Transverse colon (tissue), 1 donor: Measurements from ENCODE around the gene COL6A2.

Source experiments
- EP300 ChIP-seq: sonication (generic); formaldehyde crosslinking; IDR thresholded peaks from one replicate; pipeline ENCODE4 v1.6.1; 2017; ENCODE audit warnings: antibody characterized with exemption, low read depth
- POLR2A ChIP-seq: fragments of 450-650 bp; IDR thresholded peaks from one replicate; pipeline ENCODE4 v1.6.1; 2016; ENCODE audit warnings: antibody characterized with exemption, mild to moderate bottlenecking, moderate library complexity

DNA sequence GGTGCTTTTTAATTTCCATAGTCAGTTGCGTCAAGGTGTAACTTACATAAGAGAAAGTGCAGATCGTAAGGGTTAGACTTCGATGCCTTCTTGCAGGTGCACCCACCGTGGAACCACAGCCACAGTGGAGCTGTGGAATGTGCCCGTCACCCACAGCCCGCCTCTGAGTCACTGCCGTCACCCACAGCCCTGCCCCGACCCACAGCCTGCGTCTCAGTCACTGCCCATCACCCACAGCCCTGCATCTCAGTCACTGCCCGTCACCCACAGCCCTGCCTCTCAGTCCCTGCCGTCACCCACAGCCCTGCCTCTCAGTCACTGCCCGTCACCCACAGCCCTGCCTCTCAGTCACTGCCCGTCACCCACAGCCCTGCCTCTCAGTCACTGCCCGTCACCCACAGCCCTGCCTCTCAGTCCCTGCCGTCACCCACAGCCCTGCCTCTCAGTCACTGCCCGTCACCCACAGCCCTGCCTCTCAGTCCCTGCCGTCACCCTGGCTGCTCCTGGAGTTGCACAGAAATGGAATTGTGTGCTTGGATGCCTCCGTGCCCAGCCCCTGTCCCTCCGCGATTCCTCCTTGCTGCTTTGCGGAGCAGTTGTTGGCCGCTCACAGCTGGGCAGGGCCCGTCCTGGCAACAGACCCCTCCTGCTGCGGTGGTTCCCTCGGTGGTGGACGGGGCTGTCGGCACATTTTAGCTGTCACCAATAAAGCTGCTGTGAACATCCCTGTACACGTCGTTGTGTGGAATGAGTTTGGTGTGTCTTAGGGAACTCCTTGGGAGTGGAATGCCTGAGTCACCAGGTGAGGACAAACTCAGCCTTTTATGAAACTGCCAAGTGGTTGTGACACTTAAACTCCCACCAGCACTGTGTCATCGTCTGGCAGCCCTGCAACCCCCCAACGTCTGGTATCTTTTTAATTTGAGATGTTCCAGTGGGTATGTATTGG, 44.9 kb upstream of the COL6A2 start:
- TF ChIP-seq POLR2A (no peak), EP300 (no peak)
